Measurements from ENCODE around the gene TSTD2. TPM values are rescaled to one million over a fixed set of nuclear protein-coding genes. Genes with fewer than 3 reads are reported as not detected.

The TSTD2 gene
- total RNA-seq, 3 donors from 2014 or later, result 21.8 to 25.9 (median 24.4) TPM

GRCh38 chr9:97633859-97634490, 807 bp upstream of the TSTD2 start:
- Histone ChIP-seq H3K36me3 (no peaks in the 10 kb centered on the region), H3K4me3 (peak overlapping the region; percentile 87 to 97 (median 97)), H3K9me3 (no peaks in the 10 kb centered on the region), H3K27ac (peak overlapping the region; percentile 96 to 98), H3K27me3 (no peaks in the 10 kb centered on the region), H3K4me1 (peaks cover 0 to 15% of the 10 kb centered on the region in 2 donors)
- intact Hi-C loops (cut with DNase I; ENCODE audit: low total_unique reads), result no loop called here
- TF ChIP-seq POLR2A (IDR thresholded peaks at IDR 0.05) (no peak), CTCF (IDR thresholded peaks at IDR 0.05) (no peak), POLR2AphosphoS5 (IDR thresholded peaks at IDR 0.05) (no peak)
- no peak for DNase-seq (ENCODE audit: low spot score in 2 of 2)

GRCh38 chr9:97632248-97632984, 752 bp downstream of the TSTD2 start:
- Histone ChIP-seq H3K9me3 (no peaks in the 10 kb centered on the region), H3K4me3 (peak overlapping the region; percentile 87 to 97 (median 97)), H3K4me1 (peaks cover 0 to 15% of the 10 kb centered on the region in 2 donors), H3K27ac (peak overlapping the region; percentile 96 to 98), H3K27me3 (no peaks in the 10 kb centered on the region), H3K36me3 (no peaks in the 10 kb centered on the region)
- intact Hi-C loops (cut with DNase I; ENCODE audit: low total_unique reads), result no loop called here
- no peak for TF ChIP-seq CTCF (IDR thresholded peaks at IDR 0.05)
- TF ChIP-seq POLR2A (IDR thresholded peaks at IDR 0.05), result no peak
- no peak for TF ChIP-seq POLR2AphosphoS5 (IDR thresholded peaks at IDR 0.05)
- peak in 1 of 2 donors; percentile 41 for DNase-seq (ENCODE audit: low spot score in 2 of 2)

GRCh38 chr9:97630591-97630990, 2.6 kb downstream of the TSTD2 start:
- intact Hi-C loops (cut with DNase I; ENCODE audit: low total_unique reads), result no loop called here
- no peaks in the 10 kb centered on the region for H3K27me3 ChIP-seq
- no peak overlapping the region for H3K4me3 ChIP-seq
- H3K27ac ChIP-seq, result no peak overlapping the region
- H3K36me3 ChIP-seq, result no peaks in the 10 kb centered on the region
- TF ChIP-seq CTCF (IDR thresholded peaks at IDR 0.05) (no peak), POLR2AphosphoS5 (IDR thresholded peaks at IDR 0.05) (no peak), POLR2A (IDR thresholded peaks at IDR 0.05) (no peak)
- H3K4me1 ChIP-seq, result peaks cover 0 to 15% of the 10 kb centered on the region in 2 donors
- no peaks in the 10 kb centered on the region for H3K9me3 ChIP-seq
- no peak for DNase-seq (ENCODE audit: low spot score in 2 of 2)

GRCh38 chr9:97629156-97629555, 4.0 kb downstream of the TSTD2 start:
- DNase-seq (ENCODE audit: low spot score in 2 of 2), result no peak
- no peaks in the 10 kb centered on the region for H3K9me3 ChIP-seq
- peaks cover 0 to 7% of the 10 kb centered on the region in 2 donors for H3K4me1 ChIP-seq
- H3K36me3 ChIP-seq, result no peaks in the 10 kb centered on the region
- intact Hi-C loops (cut with DNase I; ENCODE audit: low total_unique reads), result no loop called here
- H3K4me3 ChIP-seq, result no peak overlapping the region
- H3K27me3 ChIP-seq, result no peaks in the 10 kb centered on the region
- TF ChIP-seq CTCF (IDR thresholded peaks at IDR 0.05), result no peak
- TF ChIP-seq POLR2AphosphoS5 (IDR thresholded peaks at IDR 0.05), result no peak
- no peak overlapping the region for H3K27ac ChIP-seq

GRCh38 chr9:97628668-97629067, 4.5 kb downstream of the TSTD2 start:
- no peak for DNase-seq (ENCODE audit: low spot score in 2 of 2)
- intact Hi-C loops (cut with DNase I; ENCODE audit: low total_unique reads), result no loop called here
- Histone ChIP-seq H3K27me3 (no peaks in the 10 kb centered on the region), H3K27ac (no peak overlapping the region), H3K4me1 (peaks cover 0 to 7% of the 10 kb centered on the region in 2 donors), H3K9me3 (no peaks in the 10 kb centered on the region), H3K36me3 (no peaks in the 10 kb centered on the region), H3K4me3 (no peak overlapping the region)
- TF ChIP-seq POLR2AphosphoS5 (IDR thresholded peaks at IDR 0.05), result no peak
